SHP77 (cell line): ENCODE data around the gene ZFP69B.
"Not testable (repeated sequence)": the region's sequence is repeated elsewhere in the genome, so short reads cannot be mapped to it uniquely, and the experiment has no call there.

Experiments
- DNase-seq, 2 experiments: peaks; one replicate each; lab custom pipeline; 2025; lab: John Stamatoyannopoulos, UW

Gene ZFP69B

DNA sequence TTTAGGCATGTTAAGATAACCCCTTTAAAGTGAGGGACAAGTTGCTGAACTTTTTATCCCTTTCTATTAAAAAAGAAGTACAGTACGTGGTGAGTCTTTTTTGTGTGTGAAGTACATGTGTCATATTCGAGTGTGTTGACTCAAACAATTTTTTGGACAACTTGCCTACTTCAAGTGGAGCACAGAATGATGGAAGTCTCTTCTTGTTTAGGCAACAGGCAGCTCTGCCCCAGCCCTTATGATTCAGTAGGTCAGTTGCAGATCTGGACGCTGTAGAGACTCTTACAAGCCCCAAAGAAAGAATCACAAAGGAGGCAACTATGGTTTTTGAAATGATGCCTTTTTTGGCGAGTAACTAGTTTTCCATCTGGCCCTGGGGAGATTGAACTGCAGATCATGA is 14.4 kb upstream of the ZFP69B start:
- no peak for DNase-seq

GRCh38 chr1:40438391-40439015 is 11.8 kb upstream of the ZFP69B start:
- DNase-seq, result peak in 1 of 2 experiments; percentile 18

DNA sequence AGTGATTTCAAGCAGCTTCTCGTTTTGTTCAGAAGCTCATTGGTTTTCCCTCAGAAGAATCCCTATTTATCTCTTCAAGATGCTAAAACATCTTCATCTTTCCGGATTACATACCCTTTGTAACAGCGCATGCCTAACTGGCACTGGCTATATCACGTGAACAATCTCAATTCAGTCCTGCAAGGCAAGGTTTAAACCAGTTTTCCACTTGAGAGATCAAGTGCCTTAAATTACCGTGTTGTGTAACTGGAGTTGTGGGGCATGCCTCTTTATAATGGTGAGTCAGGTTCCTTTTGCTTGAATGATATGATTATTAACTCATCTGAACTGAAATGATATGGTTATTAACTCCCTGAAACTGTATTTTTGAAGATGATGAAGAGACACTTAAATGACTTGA is 11.0 kb upstream of the ZFP69B start:
- no peak for DNase-seq

- DNase-seq, result peak in 1 of 2 experiments; percentile 38
Measured at GRCh38 chr1:40450495-40451237, 390 bp downstream of the ZFP69B start.

- no peak for DNase-seq
Measured at GRCh38 chr1:40451238-40451585, 936 bp downstream of the ZFP69B start.

DNA sequence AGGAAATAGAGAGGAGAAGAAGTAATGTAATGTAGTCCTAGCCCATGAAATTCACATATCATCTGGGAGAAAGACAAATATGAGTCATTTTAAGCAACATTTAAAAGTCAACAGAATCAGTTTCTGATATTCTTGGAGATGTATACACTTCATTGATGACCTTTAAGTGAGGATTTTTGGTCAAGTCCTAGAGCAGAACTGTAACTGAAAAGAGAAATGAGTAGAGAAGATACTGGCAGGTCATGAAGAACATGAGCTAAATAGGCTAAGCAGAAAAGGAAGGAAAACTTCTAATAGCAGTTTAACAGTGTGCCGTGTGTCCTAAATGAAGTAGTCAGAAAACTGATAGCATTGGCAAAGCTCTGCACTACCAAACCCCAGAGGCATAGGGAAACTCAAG is 4.6 kb downstream of the ZFP69B start:
- DNase-seq, result no peak

- DNase-seq, result no peak
Measured at GRCh38 chr1:40462956-40463590, 12.8 kb downstream of the ZFP69B start.

DNA sequence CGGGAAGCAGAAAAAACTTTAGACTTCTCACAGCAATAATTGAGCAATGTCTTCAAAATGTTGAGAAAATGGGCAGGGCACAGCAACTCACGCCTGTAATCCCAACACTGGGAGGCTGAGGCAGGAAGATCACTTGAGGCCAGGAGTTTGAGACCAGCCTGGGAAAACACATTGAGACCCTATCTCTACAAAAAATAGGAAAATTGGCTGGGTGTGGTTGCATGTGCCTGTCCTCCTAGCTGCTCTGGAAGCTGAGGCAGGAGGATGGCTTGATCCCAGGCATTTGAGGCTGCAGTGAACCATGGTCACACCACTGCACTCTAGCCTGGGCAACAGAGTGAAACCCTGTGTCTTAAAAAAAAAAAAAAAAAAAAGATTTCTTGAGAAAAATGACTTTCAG is 19.1 kb downstream of the ZFP69B start:
- no peak for DNase-seq

DNA sequence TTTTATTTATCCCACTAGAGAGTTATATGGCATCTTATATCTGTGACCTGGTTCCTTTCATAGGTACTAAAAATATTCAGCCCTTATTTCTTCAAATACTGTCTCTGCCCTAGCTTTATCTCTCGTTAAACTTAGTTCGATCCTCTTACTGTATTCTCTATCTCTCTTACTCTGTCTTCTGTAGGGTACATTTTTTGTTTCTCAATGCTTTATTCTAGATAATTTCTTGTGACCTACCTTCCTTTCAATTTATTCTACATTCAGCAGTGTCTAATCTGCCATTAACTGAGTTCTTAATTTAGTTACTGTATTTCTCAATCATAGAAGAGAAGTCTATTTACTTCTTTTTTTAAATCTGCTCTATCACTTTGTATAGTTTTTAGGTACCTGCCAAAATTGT is 25.0 kb downstream of the ZFP69B start:
- DNase-seq, result no peak

DNA sequence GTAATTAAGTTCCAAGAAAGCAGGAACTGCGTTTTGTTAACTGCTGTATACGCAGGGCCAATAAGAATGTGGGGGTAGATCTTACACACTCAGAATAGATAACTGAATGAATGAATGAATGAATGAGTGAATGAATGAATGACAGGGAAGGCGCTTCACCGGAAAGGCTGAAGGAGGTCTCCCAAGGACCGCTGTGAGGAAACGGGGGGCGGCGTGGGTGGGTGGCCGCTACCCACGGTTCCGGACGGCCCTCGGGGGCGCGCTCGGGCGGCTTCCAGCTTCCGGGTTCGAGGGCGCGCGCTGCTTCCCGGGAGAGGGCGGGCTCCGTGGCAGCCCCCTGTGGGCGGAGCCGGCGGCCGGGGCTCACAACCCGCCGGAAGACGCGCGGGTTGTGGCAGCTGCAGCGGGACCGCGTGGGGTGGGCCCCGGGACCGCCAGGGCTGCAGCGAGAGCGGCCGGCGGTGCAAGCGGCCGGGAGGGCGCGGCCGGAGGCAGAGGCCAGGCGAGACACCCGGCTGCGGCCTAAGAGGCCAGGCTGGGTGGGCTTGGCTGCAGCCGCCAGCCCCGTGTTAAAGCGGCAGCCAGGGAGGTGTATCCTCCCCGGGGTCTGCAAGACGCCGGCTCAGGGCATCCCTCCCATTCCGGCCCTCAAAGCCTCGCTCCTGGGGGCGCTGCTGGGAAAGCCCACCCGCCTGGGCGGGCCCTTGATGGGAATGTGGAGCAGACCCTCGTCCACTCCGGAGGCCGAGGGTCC is 26.8 kb downstream of the ZFP69B start, which contains the start of gene ZFP69:
TSS of gene ZFP69 (plus strand) at position 367 of the 754 bp plus-strand sequence. CDS start 2,072 bp downstream, outside the sequence.
- DNase-seq, result no peak

DNA sequence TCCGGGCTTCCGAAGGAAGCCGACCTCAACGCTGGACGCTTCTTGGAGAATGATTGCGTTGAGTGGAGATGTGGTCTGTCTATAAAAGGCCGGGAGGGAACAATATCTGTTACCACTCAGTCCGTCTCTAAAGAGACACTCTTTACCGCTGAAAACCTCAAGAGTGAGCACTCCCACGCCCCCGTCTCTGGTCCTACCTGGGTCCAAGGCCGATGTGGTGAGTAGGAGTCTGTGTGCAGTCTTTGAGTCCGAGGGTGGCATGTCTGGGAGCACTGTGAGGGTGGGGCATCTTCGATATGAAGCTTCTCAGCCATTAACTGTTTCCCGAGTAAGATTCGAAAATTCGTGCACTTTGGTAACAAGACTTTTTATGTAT is 27.4 kb downstream of the ZFP69B start:
- no peak for DNase-seq

GRCh38 chr1:40478276-40478675 is 28.0 kb downstream of the ZFP69B start:
- no peak for DNase-seq

DNA sequence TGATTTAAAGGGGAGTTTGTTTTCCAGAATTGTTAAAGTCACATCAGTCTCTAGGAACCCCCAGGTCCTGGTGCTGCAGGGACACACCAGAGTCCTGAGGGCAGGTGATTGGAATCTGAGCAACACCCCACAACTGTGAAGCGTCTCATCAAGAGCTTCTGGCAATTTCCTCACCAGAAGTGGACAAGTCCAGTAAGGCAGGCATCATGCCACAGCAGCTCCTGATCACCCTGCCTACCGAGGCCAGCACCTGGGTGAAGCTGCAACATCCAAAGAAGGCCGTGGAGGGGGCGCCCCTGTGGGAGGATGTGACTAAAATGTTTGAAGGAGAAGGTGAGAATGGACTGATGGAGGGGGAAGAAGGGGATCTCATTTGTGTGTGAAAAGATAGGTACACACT is 28.9 kb downstream of the ZFP69B start:
- DNase-seq, result no peak

DNA sequence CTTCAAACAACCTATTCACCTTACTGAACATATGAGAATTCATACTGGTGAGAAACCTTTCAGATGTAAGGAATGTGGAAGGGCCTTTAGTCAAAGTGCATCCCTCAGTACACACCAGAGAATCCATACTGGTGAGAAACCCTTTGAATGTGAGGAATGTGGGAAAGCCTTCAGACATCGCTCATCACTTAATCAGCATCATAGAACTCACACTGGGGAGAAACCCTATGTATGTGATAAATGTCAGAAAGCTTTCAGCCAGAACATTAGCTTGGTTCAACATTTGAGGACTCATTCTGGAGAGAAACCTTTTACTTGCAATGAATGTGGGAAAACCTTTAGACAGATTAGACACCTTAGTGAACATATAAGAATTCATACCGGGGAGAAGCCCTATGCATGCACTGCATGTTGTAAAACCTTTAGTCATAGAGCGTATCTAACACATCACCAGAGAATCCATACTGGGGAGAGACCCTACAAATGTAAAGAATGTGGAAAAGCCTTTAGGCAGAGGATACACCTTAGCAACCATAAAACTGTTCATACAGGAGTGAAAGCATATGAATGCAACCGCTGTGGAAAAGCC is 45.1 kb downstream of the ZFP69B start:
- DNase-seq, result no peak

GRCh38 chr1:40502651-40503050 is 52.4 kb downstream of the ZFP69B start:
- DNase-seq, result not testable (repeated sequence)

GRCh38 chr1:40507973-40508372 is 57.7 kb downstream of the ZFP69B start:
- no peak for DNase-seq

DNA sequence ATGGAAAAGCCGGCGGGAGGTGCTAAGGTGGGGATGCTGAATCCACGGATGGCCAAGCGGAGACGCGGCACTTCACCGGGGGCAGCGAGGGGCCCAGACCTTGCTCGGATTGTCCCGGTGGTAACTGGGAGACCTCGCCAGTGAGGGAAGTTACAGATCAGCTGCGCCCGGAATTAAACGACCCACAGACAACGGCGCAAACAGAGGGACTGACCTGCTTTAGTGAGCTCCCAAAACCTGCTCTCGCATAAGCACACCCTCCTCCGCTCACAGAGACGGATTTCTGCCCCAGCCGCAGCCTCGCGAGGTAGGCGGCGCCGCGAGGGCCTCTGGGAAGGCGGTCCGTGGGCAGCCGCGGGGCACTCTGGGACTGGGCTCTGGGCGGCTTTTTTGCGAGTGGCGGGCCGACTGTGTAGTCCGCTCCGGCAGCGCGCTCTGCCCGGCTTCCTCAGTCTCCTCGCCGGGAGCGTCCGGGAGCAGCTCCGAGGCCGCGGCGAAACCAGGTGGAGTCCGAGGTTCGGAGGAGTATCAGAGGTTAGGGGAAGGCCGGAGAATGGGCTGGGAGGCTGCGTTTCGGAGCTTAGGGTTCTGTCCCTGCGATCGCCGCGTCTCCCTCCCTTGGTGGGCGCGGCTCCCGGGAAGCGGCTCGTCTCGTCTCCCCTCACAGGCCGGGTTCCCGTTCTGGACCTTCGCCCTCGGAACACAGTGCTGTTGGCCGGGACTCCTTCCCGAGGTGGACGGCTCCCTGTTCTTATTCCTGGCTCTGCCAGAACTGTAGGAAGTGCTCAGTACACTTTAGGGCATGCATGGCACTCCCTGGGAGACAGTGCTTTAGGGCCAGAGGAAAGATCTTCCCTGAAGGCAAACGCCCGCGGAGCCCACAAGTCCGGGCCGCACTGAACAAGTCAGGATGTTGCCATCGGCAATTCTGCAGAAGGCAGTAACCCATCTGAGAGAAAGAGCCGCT is 58.4 kb downstream of the ZFP69B start, which contains the start of gene EXO5:
TSS of gene EXO5 (plus strand) at position 393 of the 967 bp plus-strand sequence. CDS start 5,778 bp downstream, outside the sequence.
- peak; percentile 72 to 81 for DNase-seq
